CD14-positive monocyte (primary cell): ENCODE measurements around the gene ACOT9. TPM values are rescaled to one million over a fixed set of nuclear protein-coding genes. Genes with fewer than 3 reads are reported as not detected.

ENCODE experiments used
- DNase-seq, 3 donors: peaks; one replicate each; pipeline ENCODE4 v3.0.0-alpha.2; 2011 to 2022
- H2AFZ ChIP-seq: 2 replicates; pipeline ENCODE4 v1.6.0; 2012; ENCODE audit warnings: mild to moderate bottlenecking, low read depth, low read length, inconsistent platforms; ENCODE audit not compliant: insufficient read depth, poor library complexity, severe bottlenecking
- H3K27ac ChIP-seq, 2 donors: 1 replicate in 1 of 2; 2 replicates in 1 of 2; pipeline ENCODE4 v1.5.1; 2012 to 2013; ENCODE audit warnings: low read length in 2 of 2, control low read depth in 1 of 2, inconsistent platforms in 1 of 2, low read depth in 1 of 2, mild to moderate bottlenecking in 1 of 2
- H3K27me3 ChIP-seq, 2 donors: one replicate each; pipeline versions ENCODE4 v1.6.0 to v1.6.1; 2011 to 2013; ENCODE audit warnings: low read length in 2 of 2; ENCODE audit not compliant: control insufficient read depth in 2 of 2, insufficient read depth in 2 of 2
- H3K36me3 ChIP-seq, 2 donors: replicated peaks in 1 of 2; 1 replicate in 1 of 2; 2 replicates in 1 of 2; pipeline versions ENCODE4 v1.5.1 to v1.6.1; 2012 to 2013; ENCODE audit warnings: low read length in 2 of 2, control low read depth in 1 of 2, inconsistent platforms in 1 of 2, mild to moderate bottlenecking in 1 of 2; ENCODE audit not compliant: insufficient read depth in 2 of 2, control insufficient read depth in 1 of 2
- H3K4me1 ChIP-seq, 2 donors: 1 replicate in 1 of 2; 2 replicates in 1 of 2; pipeline versions ENCODE4 v1.5.1 to v1.6.1; 2012 to 2013; ENCODE audit warnings: low read length in 2 of 2, control low read depth in 1 of 2, inconsistent platforms in 1 of 2, mild to moderate bottlenecking in 1 of 2, moderate library complexity in 1 of 2; ENCODE audit not compliant: insufficient read depth in 2 of 2, control insufficient read depth in 1 of 2
- H3K4me2 ChIP-seq: replicated peaks from 2 replicates; pipeline ENCODE3; 2012; ENCODE audit warnings: low read length, moderate library complexity, mild to moderate bottlenecking; ENCODE audit not compliant: poor library complexity, severe bottlenecking; ENCODE audit errors: extremely low read depth
- H3K4me3 ChIP-seq, 3 experiments: fragments of 200-600 bp in 1 of 3; sonication (generic) in 1 of 3; replicated peaks in 1 of 3; 1 replicate in 2 of 3; 2 replicates in 1 of 3; pipeline ENCODE4 v1.5.1; 2011 to 2013; ENCODE audit warnings: low read length in 3 of 3, mild to moderate bottlenecking in 3 of 3, control low read depth in 2 of 3, low read depth in 2 of 3, inconsistent platforms in 1 of 3, moderate library complexity in 1 of 3
- H3K79me2 ChIP-seq: 2 replicates; pipeline ENCODE4 v1.6.0; 2012; ENCODE audit warnings: mild to moderate bottlenecking, control low read depth, inconsistent platforms, low read length, moderate library complexity; ENCODE audit not compliant: insufficient read depth
- H3K9ac ChIP-seq: 2 replicates; pipeline ENCODE4 v1.6.0; 2017; ENCODE audit warnings: low read length, mild to moderate bottlenecking; ENCODE audit not compliant: insufficient read depth, poor library complexity, severe bottlenecking
- H3K9me3 ChIP-seq, 2 donors: replicated peaks in 1 of 2; 1 replicate in 1 of 2; 2 replicates in 1 of 2; pipeline versions ENCODE4 v1.5.1 to v1.6.1; 2012 to 2013; ENCODE audit warnings: low read length in 2 of 2, control low read depth in 1 of 2; ENCODE audit not compliant: control insufficient read depth in 1 of 2, insufficient read depth in 1 of 2
- H4K20me1 ChIP-seq: 2 replicates; pipeline ENCODE4 v1.6.0; 2012; ENCODE audit warnings: mild to moderate bottlenecking, low read length, control low read depth, moderate library complexity; ENCODE audit not compliant: insufficient read depth
- H3K27ac Mint-ChIP-seq, 7 donors: one replicate each; pipeline ENCODE4 v1.8.0; 2020; ENCODE audit warnings: mild to moderate bottlenecking in 7 of 7, mixed read lengths in 7 of 7, moderate library complexity in 6 of 7, inconsistent platforms in 2 of 7
- H3K27me3 Mint-ChIP-seq, 3 donors: one replicate each; pipeline ENCODE4 v1.8.0; 2021 to 2022; ENCODE audit warnings: low read depth in 3 of 3, mild to moderate bottlenecking in 3 of 3, mixed read lengths in 3 of 3, moderate library complexity in 3 of 3, inconsistent platforms in 1 of 3
- H3K36me3 Mint-ChIP-seq, 2 donors: one replicate each; pipeline ENCODE4 v1.8.0; 2020; ENCODE audit warnings: mixed read lengths in 2 of 2, inconsistent platforms in 1 of 2, mild to moderate bottlenecking in 1 of 2
- H3K4me1 Mint-ChIP-seq: one replicate; pipeline ENCODE4 v1.8.0; 2020; ENCODE audit warnings: mild to moderate bottlenecking, mixed read lengths
- H3K4me3 Mint-ChIP-seq, 2 donors: one replicate each; pipeline ENCODE4 v1.8.0; 2020; ENCODE audit warnings: mild to moderate bottlenecking in 2 of 2, mixed read lengths in 2 of 2, moderate library complexity in 1 of 2
- H3K9me3 Mint-ChIP-seq, 7 donors: one replicate each; pipeline ENCODE4 v1.8.0; 2020 to 2022; ENCODE audit warnings: mixed read lengths in 7 of 7, mild to moderate bottlenecking in 6 of 7, moderate library complexity in 6 of 7, inconsistent platforms in 2 of 7
- CTCF ChIP-seq: fragments of 200-600 bp; IDR thresholded peaks from one replicate; pipeline ENCODE4 v1.8.0; 2022; ENCODE audit warnings: antibody characterized with exemption, mild to moderate bottlenecking
- WGBS: methylation state at CpG from one replicate; pipeline ENCODE4 v1.1.5; 2013; ENCODE audit warnings: missing lambda C conversion rate; ENCODE audit not compliant: insufficient coverage; 5-methylcytosine and 5-hydroxymethylcytosine counted together
- intact Hi-C, 2 donors: fragments of 100-400 bp; cut with micrococcal nuclease; formaldehyde crosslinking; loops; one replicate each; pipeline versions ENCODE4 v1.15.0 to v1.15.1; 2023
- polyA plus RNA-seq, 3 donors: library from polyadenylated mRNA; depleted of rRNA in 1 of 3; unstranded in 2 of 3; stranded (reverse) in 1 of 3; fragments of 300-500 nt in 2 of 3; fragments of >200 nt in 1 of 3; fragmentation: Illumina TruSeq in 2 of 3; gene quantifications; 1 replicate in 2 of 3; 2 replicates in 1 of 3; pipeline ENCODE4 v1.2.3, GENCODE V29; 2012 to 2021

The ACOT9 gene
- polyA plus RNA-seq, 3 donors: 49.2 to 69.3 (median 51.8) TPM

- H3K4me3 ChIP-seq: no peak overlapping the region
- intact Hi-C loops: no loop called here
- H3K9me3 Mint-ChIP-seq: no peaks in the 10 kb centered on the region
- H3K79me2 ChIP-seq: no peaks in the 10 kb centered on the region
- DNase-seq: no peak
- TF ChIP-seq CTCF: no peak
- H3K27me3 ChIP-seq: peaks cover 0 to 4% of the 10 kb centered on the region in 2 donors
- H3K4me2 ChIP-seq: no peak overlapping the region
- H3K27ac Mint-ChIP-seq: no peak overlapping the region
- H3K9me3 ChIP-seq: no peaks in the 10 kb centered on the region
- H3K27me3 Mint-ChIP-seq: peaks cover 0 to 5% (median 0%) of the 10 kb centered on the region in 3 donors
- peaks cover 15 to 22% of the 10 kb centered on the region in 2 donors for H3K36me3 Mint-ChIP-seq
- H3K27ac ChIP-seq: no peak overlapping the region
- H2AFZ ChIP-seq: no peak overlapping the region
- H3K4me3 Mint-ChIP-seq: no peak overlapping the region
- H4K20me1 ChIP-seq: no peaks in the 10 kb centered on the region
- H3K9ac ChIP-seq: no peak overlapping the region
- H3K4me1 ChIP-seq: peaks cover 5 to 6% of the 10 kb centered on the region in 2 donors
- no CpG with 5 or more reads among the region's 3 CpGs for WGBS
- peaks cover 5% of the 10 kb centered on the region for H3K4me1 Mint-ChIP-seq
- peaks cover 19 to 20% of the 10 kb centered on the region in 2 donors for H3K36me3 ChIP-seq
These were observed 70.0 kb downstream of the ACOT9 start for GRCh38 chrX:23673108-23673507.

DNA sequence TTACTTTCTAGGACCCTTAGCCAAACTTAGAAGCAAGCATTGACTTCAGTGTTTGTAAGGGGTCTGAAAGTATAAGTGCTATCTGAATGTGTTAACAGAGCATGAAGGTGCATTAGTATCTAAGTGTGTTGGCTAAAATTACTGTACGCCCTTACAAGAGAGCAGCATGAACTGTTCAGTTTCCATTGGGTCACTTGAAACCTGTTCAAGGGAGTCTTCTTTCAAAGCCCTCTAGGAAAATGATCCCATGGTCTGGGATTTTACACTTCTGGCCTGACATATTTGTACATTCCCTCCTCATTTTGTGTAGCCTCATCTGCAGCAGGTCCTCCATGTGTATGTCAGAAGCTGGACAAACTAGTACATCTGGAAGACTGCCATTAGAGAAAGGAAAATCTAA is 72.5 kb downstream of the ACOT9 start:
- Mint-ChIP-seq H3K9me3 (peaks cover 0 to 4% (median 0%) of the 10 kb centered on the region in 7 donors), H3K4me3 (no peak overlapping the region), H3K27me3 (peaks cover 0 to 11% (median 0%) of the 10 kb centered on the region in 3 donors), H3K4me1 (peaks cover 19% of the 10 kb centered on the region), H3K36me3 (peaks cover 3 to 11% of the 10 kb centered on the region in 2 donors), H3K27ac (no peak overlapping the region)
- DNase-seq: no peak
- Histone ChIP-seq H3K9me3 (no peaks in the 10 kb centered on the region), H3K36me3 (peaks cover 8 to 13% of the 10 kb centered on the region in 2 donors), H3K4me1 (peaks cover 16 to 22% of the 10 kb centered on the region in 2 donors), H3K9ac (no peak overlapping the region), H4K20me1 (no peaks in the 10 kb centered on the region), H3K4me2 (no peak overlapping the region), H3K27me3 (peaks cover 0 to 4% of the 10 kb centered on the region in 2 donors), H3K4me3 (no peak overlapping the region), H3K79me2 (no peaks in the 10 kb centered on the region), H2AFZ (no peak overlapping the region), H3K27ac (no peak overlapping the region)
- intact Hi-C loops: no loop called here
- no CpG with 5 or more reads among the region's 1 CpG for WGBS
- no peak for TF ChIP-seq CTCF
